GM23338 (cell line): ENCODE data around the gene SUSD2. TPM values are rescaled to one million over a fixed set of nuclear protein-coding genes. Genes with fewer than 3 reads are reported as not detected.

ENCODE experiments used
- ATAC-seq: fragments of 200-7000 bp; cut with Tn5 transposase; 3 replicates; pipeline ENCODE4 v1.9.1; 2020
- DNase-seq: peaks from one replicate; pipeline ENCODE4 v3.0.0-alpha.2; 2015; ENCODE audit warnings: low spot score
- H2AFZ ChIP-seq: fragments of 200-600 bp; sonication (generic); 2 replicates; pipeline ENCODE4 v1.8.0; 2016; ENCODE audit warnings: antibody characterized with exemption, mild to moderate bottlenecking, moderate library complexity
- H3F3A ChIP-seq: fragments of 200-600 bp; sonication (generic); replicated peaks from 2 replicates; pipeline ENCODE4 v1.8.0; 2017; ENCODE audit warnings: antibody characterized with exemption, mixed run types, low read depth
- H3K27ac ChIP-seq: fragments of 200-600 bp; sonication (generic); 2 replicates; pipeline ENCODE4 v1.6.1; 2016; ENCODE audit warnings: low read depth
- H3K27me3 ChIP-seq: fragments of 200-600 bp; sonication (generic); 2 replicates; pipeline ENCODE4 v1.8.0; 2016; ENCODE audit warnings: mild to moderate bottlenecking, mixed run types, moderate library complexity; ENCODE audit not compliant: insufficient read depth
- H3K36me3 ChIP-seq: fragments of 200-600 bp; sonication (generic); 2 replicates; pipeline ENCODE4 v1.8.0; 2016; ENCODE audit warnings: mild to moderate bottlenecking; ENCODE audit not compliant: insufficient read depth
- H3K4me1 ChIP-seq: fragments of 200-600 bp; sonication (generic); 2 replicates; pipeline ENCODE4 v1.8.0; 2016; ENCODE audit warnings: mild to moderate bottlenecking, moderate library complexity; ENCODE audit not compliant: insufficient read depth
- H3K4me2 ChIP-seq: fragments of 200-600 bp; sonication (generic); 2 replicates; pipeline ENCODE4 v1.7.1; 2017; ENCODE audit warnings: mixed run types
- H3K4me3 ChIP-seq: fragments of 200-600 bp; sonication (generic); 2 replicates; pipeline ENCODE4 v1.6.1; 2016; ENCODE audit warnings: mixed run types
- H3K79me2 ChIP-seq: fragments of 200-600 bp; sonication (generic); replicated peaks from 2 replicates; pipeline ENCODE4 v1.8.0; 2017; ENCODE audit warnings: mild to moderate bottlenecking; ENCODE audit not compliant: insufficient read depth
- H3K9me2 ChIP-seq: fragments of 200-600 bp; sonication (generic); 2 replicates; pipeline ENCODE4 v1.8.0; 2017; ENCODE audit not compliant: insufficient read depth
- H4K20me1 ChIP-seq: fragments of 200-600 bp; sonication (generic); replicated peaks from 2 replicates; pipeline ENCODE4 v1.8.0; 2017; ENCODE audit warnings: mild to moderate bottlenecking; ENCODE audit not compliant: insufficient read depth
- H3K27ac Mint-ChIP-seq: 2 replicates; pipeline ENCODE4 v1.8.0; 2020; ENCODE audit warnings: inconsistent platforms, mild to moderate bottlenecking, moderate library complexity, mixed read lengths
- H3K27me3 Mint-ChIP-seq: 3 replicates; pipeline ENCODE4 v1.8.0; 2022; ENCODE audit warnings: low read depth, mild to moderate bottlenecking, moderate library complexity, mixed read lengths, inconsistent platforms; ENCODE audit not compliant: insufficient read depth, poor library complexity
- H3K36me3 Mint-ChIP-seq: 3 replicates; pipeline ENCODE4 v1.8.0; 2021; ENCODE audit warnings: low read depth, mild to moderate bottlenecking, inconsistent platforms, moderate library complexity, mixed read lengths
- H3K4me1 Mint-ChIP-seq: 3 replicates; pipeline ENCODE4 v1.8.0; 2020; ENCODE audit warnings: mild to moderate bottlenecking, inconsistent platforms, mixed read lengths
- H3K4me3 Mint-ChIP-seq: 3 replicates; pipeline ENCODE4 v1.8.0; 2021; ENCODE audit warnings: moderate library complexity, mild to moderate bottlenecking, inconsistent platforms, mixed read lengths
- H3K9me3 Mint-ChIP-seq: 3 replicates; pipeline ENCODE4 v1.8.0; 2020; ENCODE audit warnings: moderate library complexity, mild to moderate bottlenecking, inconsistent platforms, mixed read lengths
- CREB1 ChIP-seq: fragments of 250-450 bp; sonication (Bioruptor Pico); IDR thresholded peaks from 2 replicates; pipeline ENCODE4 v1.5.0; 2020; ENCODE audit warnings: low read depth, mild to moderate bottlenecking, moderate library complexity
- EZH2 ChIP-seq: fragments of 200-600 bp; sonication (generic); IDR thresholded peaks from one replicate; pipeline ENCODE4 v1.8.0; 2017; ENCODE audit warnings: antibody characterized with exemption, mild to moderate bottlenecking, low read depth; ENCODE audit not compliant: unreplicated experiment
- EZH2phosphoT487 ChIP-seq: fragments of 200-600 bp; sonication (generic); IDR thresholded peaks from one replicate; pipeline ENCODE4 v1.8.1; 2018; ENCODE audit warnings: antibody characterized with exemption; ENCODE audit not compliant: unreplicated experiment
- POLR2AphosphoS5 ChIP-seq: IDR thresholded peaks from 2 replicates; pipeline ENCODE4 v1.6.1; 2016; ENCODE audit warnings: antibody characterized with exemption, low read depth
- STAT1 ChIP-seq: IDR thresholded peaks from one replicate; pipeline ENCODE4 v1.6.1; 2016; ENCODE audit warnings: antibody characterized with exemption; ENCODE audit not compliant: unreplicated experiment
- ZNF331 ChIP-seq: fragments of 250-450 bp; sonication (Bioruptor Pico); IDR thresholded peaks from 2 replicates; pipeline ENCODE4 v1.5.0; 2020; ENCODE audit warnings: low read depth, mild to moderate bottlenecking, moderate library complexity
- ZNF462 ChIP-seq: fragments of 250-450 bp; sonication (Bioruptor Pico); IDR thresholded peaks from 2 replicates; pipeline ENCODE4 v1.5.0; 2020; ENCODE audit warnings: mild to moderate bottlenecking, moderate library complexity
- polyA plus RNA-seq: library from polyadenylated mRNA; unstranded; fragments of >200 nt; fragmentation: Nextera tagmentation; extraction: Ambion mirVana; gene quantifications from 2 replicates; pipeline ENCODE4 v1.2.1, GENCODE V29; 2016
- total RNA-seq: library from RNA; depleted of rRNA; stranded (reverse); fragments of >200 nt; shearing (Covaris generic); gene quantifications from 2 replicates; pipeline ENCODE4 v1.2.3, GENCODE V29; 2014
- TF ChIP-seq, protein P1 (sequence below): IDR thresholded peaks from 2 replicates; pipeline ENCODE4 v1.6.1; 2016; ENCODE audit warnings: antibody characterized with exemption
- TF ChIP-seq, protein P2 (sequence below), 2 experiments: fragments of 200-600 bp in 1 of 2; sonication (generic) in 1 of 2; conservative IDR thresholded peaks; 2 replicates each; pipeline versions ENCODE4 v1.5.1 to v1.6.1; 2016 to 2017; ENCODE audit warnings: antibody characterized with exemption in 2 of 2, low read depth in 2 of 2, mild to moderate bottlenecking in 2 of 2, moderate library complexity in 1 of 2

Gene SUSD2
- total and polyA plus RNA-seq, 2 experiments from 2014 or later: 0.74 to 2.1 TPM

- Histone ChIP-seq H3K4me3 (no peak overlapping the region), H3K27ac (no peak overlapping the region), H3K36me3 (no peaks in the 10 kb centered on the region), H3K27me3 (no peaks in the 10 kb centered on the region), H3K4me1 (no peaks in the 10 kb centered on the region), H3F3A (no peaks in the 10 kb centered on the region), H3K4me2 (no peak overlapping the region), H3K79me2 (no peaks in the 10 kb centered on the region), H4K20me1 (no peaks in the 10 kb centered on the region), H2AFZ (no peak overlapping the region), H3K9me2 (no peaks in the 10 kb centered on the region)
- TF ChIP-seq ZNF331 (CRISPR knock-in tag): no peak
- TF ChIP-seq, protein P1, sequence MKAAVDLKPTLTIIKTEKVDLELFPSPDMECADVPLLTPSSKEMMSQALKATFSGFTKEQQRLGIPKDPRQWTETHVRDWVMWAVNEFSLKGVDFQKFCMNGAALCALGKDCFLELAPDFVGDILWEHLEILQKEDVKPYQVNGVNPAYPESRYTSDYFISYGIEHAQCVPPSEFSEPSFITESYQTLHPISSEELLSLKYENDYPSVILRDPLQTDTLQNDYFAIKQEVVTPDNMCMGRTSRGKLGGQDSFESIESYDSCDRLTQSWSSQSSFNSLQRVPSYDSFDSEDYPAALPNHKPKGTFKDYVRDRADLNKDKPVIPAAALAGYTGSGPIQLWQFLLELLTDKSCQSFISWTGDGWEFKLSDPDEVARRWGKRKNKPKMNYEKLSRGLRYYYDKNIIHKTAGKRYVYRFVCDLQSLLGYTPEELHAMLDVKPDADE: no peak
- no peak for TF ChIP-seq STAT1
- TF ChIP-seq EZH2phosphoT487: no peak
- TF ChIP-seq CREB1 (CRISPR knock-in tag): no peak
- Mint-ChIP-seq H3K36me3 (no peaks in the 10 kb centered on the region), H3K4me1 (no peaks in the 10 kb centered on the region), H3K4me3 (no peak overlapping the region), H3K27me3 (peaks cover 11% of the 10 kb centered on the region), H3K9me3 (no peaks in the 10 kb centered on the region; the same call in 2 of the 3 replicates), H3K27ac (no peak overlapping the region)
- DNase-seq: no peak
- no peak for ATAC-seq
Observed at GRCh38 chr22:24188705-24189248, 7.5 kb downstream of the SUSD2 start.

GRCh38 chr22:24189249-24190158 lies 8.2 kb downstream of the SUSD2 start:
- ATAC-seq (peak; percentile 91), DNase-seq (peak; percentile 90)
- Mint-ChIP-seq H3K36me3 (no peaks in the 10 kb centered on the region), H3K9me3 (no peaks in the 10 kb centered on the region; the same call in 2 of the 3 replicates), H3K4me1 (no peaks in the 10 kb centered on the region), H3K4me3 (no peak overlapping the region), H3K27me3 (peaks cover 11% of the 10 kb centered on the region), H3K27ac (no peak overlapping the region)
- no peaks in the 10 kb centered on the region for H3K4me1 ChIP-seq
- peak overlapping the region; percentile 98 for H2AFZ ChIP-seq
- H4K20me1 ChIP-seq: no peaks in the 10 kb centered on the region
- TF ChIP-seq ZNF462 (CRISPR knock-in tag): no peak
- no peak for TF ChIP-seq POLR2AphosphoS5
- TF ChIP-seq, protein P2, sequence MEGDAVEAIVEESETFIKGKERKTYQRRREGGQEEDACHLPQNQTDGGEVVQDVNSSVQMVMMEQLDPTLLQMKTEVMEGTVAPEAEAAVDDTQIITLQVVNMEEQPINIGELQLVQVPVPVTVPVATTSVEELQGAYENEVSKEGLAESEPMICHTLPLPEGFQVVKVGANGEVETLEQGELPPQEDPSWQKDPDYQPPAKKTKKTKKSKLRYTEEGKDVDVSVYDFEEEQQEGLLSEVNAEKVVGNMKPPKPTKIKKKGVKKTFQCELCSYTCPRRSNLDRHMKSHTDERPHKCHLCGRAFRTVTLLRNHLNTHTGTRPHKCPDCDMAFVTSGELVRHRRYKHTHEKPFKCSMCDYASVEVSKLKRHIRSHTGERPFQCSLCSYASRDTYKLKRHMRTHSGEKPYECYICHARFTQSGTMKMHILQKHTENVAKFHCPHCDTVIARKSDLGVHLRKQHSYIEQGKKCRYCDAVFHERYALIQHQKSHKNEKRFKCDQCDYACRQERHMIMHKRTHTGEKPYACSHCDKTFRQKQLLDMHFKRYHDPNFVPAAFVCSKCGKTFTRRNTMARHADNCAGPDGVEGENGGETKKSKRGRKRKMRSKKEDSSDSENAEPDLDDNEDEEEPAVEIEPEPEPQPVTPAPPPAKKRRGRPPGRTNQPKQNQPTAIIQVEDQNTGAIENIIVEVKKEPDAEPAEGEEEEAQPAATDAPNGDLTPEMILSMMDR (conservative IDR thresholded peaks at IDR 0.05; ENCODE audit: low read depth in 2 of 2): peak; percentile 65 to 96
- TF ChIP-seq EZH2: no peak
- no peak for TF ChIP-seq CREB1 (CRISPR knock-in tag)
- no peaks in the 10 kb centered on the region for H3K27me3 ChIP-seq
- no peak overlapping the region for H3K4me2 ChIP-seq
- no peak overlapping the region for H3K27ac ChIP-seq
- no peaks in the 10 kb centered on the region for H3F3A ChIP-seq
- no peaks in the 10 kb centered on the region for H3K79me2 ChIP-seq
- H3K36me3 ChIP-seq: no peaks in the 10 kb centered on the region
- no peaks in the 10 kb centered on the region for H3K9me2 ChIP-seq
- H3K4me3 ChIP-seq: no peak overlapping the region
